Right atrium auricular region (tissue), 2 donors: ENCODE data around the gene CACNA1C. TPM values are rescaled to one million over a fixed set of nuclear protein-coding genes. Genes with fewer than 3 reads are reported as not detected.
A peak's percentile ranks its signal among the peaks of the same experiment; 100 is the strongest.

Source experiments
- DNase-seq: peaks from one replicate; pipeline ENCODE4 v3.0.0-alpha.2; 2019; ENCODE audit warnings: low spot score
- H3K27ac ChIP-seq, 2 donors: fragments of 200-600 bp; sonication (generic); 1 replicate in 1 of 2; 2 replicates in 1 of 2; pipeline ENCODE4 v1.5.1; 2016 to 2019
- H3K27me3 ChIP-seq, 2 donors: fragments of 200-600 bp; sonication (generic); one replicate each; pipeline versions ENCODE4 v1.5.1 to v1.6.0; 2017 to 2019
- H3K36me3 ChIP-seq: fragments of 200-600 bp; sonication (generic); one replicate; pipeline ENCODE4 v1.5.1; 2016
- H3K4me1 ChIP-seq, 2 donors: fragments of 200-600 bp; sonication (generic); one replicate each; pipeline versions ENCODE4 v1.5.1 to v1.6.0; 2017 to 2019
- H3K4me3 ChIP-seq, 2 donors: fragments of 200-600 bp; sonication (generic); 1 replicate in 1 of 2; 2 replicates in 1 of 2; pipeline ENCODE4 v1.5.1; 2017 to 2019; ENCODE audit warnings: mild to moderate bottlenecking in 1 of 2, moderate library complexity in 1 of 2
- H3K9me3 ChIP-seq, 2 donors: fragments of 200-600 bp; sonication (generic); one replicate each; pipeline ENCODE4 v1.5.1; 2019
- CTCF ChIP-seq, 2 donors: fragments of 200-600 bp; sonication (generic); IDR thresholded peaks; one replicate each; pipeline ENCODE4 v1.5.1; 2019; ENCODE audit warnings: antibody characterized with exemption in 2 of 2
- total RNA-seq, 2 donors: library from RNA; depleted of rRNA; stranded (reverse); fragments of >200 nt; gene quantifications; one replicate each; pipeline ENCODE4 v1.1.0, GENCODE V29; 2016

The CACNA1C gene
- total RNA-seq, 2 donors from 2014 or later = 83.1 to 93.6 TPM

- H3K4me1 ChIP-seq = peaks cover 0 to 51% of the 10 kb centered on the region in 2 donors
- no peak for DNase-seq
- no peak overlapping the region for H3K4me3 ChIP-seq
- H3K9me3 ChIP-seq = no peaks in the 10 kb centered on the region
- H3K27ac ChIP-seq = peak overlapping the region; percentile 76 to 97
- TF ChIP-seq CTCF (IDR thresholded peaks at IDR 0.05) = no peak
- H3K27me3 ChIP-seq = no peaks in the 10 kb centered on the region
- no peaks in the 10 kb centered on the region for H3K36me3 ChIP-seq
Measured at GRCh38 chr12:2076728-2077127, 23.9 kb downstream of the CACNA1C start.

GRCh38 chr12:2080604-2081003, 27.8 kb downstream of the CACNA1C start:
- H3K27ac ChIP-seq = peak overlapping the region in 1 of 2 donors; percentile 69
- H3K36me3 ChIP-seq = no peaks in the 10 kb centered on the region
- no peak overlapping the region for H3K4me3 ChIP-seq
- H3K27me3 ChIP-seq = no peaks in the 10 kb centered on the region
- DNase-seq = no peak
- H3K4me1 ChIP-seq = peaks cover 0 to 63% of the 10 kb centered on the region in 2 donors
- TF ChIP-seq CTCF (IDR thresholded peaks at IDR 0.05) = no peak
- no peaks in the 10 kb centered on the region for H3K9me3 ChIP-seq

- no peak for DNase-seq
- peaks cover 0 to 63% of the 10 kb centered on the region in 2 donors for H3K4me1 ChIP-seq
- no peak for TF ChIP-seq CTCF (IDR thresholded peaks at IDR 0.05)
Measured at GRCh38 chr12:2082321-2082720, 29.5 kb downstream of the CACNA1C start.

GRCh38 chr12:2083008-2083407, 30.2 kb downstream of the CACNA1C start:
- Histone ChIP-seq H3K9me3 (no peaks in the 10 kb centered on the region), H3K27me3 (no peaks in the 10 kb centered on the region), H3K4me1 (peaks cover 0 to 57% of the 10 kb centered on the region in 2 donors), H3K27ac (peak overlapping the region; percentile 58 to 69), H3K36me3 (no peaks in the 10 kb centered on the region), H3K4me3 (no peak overlapping the region)
- no peak for DNase-seq
- TF ChIP-seq CTCF (IDR thresholded peaks at IDR 0.05) = no peak

More at GRCh38 chr12:2082321-2082720, 29.5 kb downstream of the CACNA1C start:
- Histone ChIP-seq H3K4me3 (no peak overlapping the region), H3K27me3 (no peaks in the 10 kb centered on the region), H3K36me3 (no peaks in the 10 kb centered on the region), H3K9me3 (no peaks in the 10 kb centered on the region), H3K27ac (peak overlapping the region; percentile 59 to 69)

- no peak overlapping the region for H3K4me3 ChIP-seq
- TF ChIP-seq CTCF (IDR thresholded peaks at IDR 0.05) = no peak
- peaks cover 0 to 57% of the 10 kb centered on the region in 2 donors for H3K4me1 ChIP-seq
- no peaks in the 10 kb centered on the region for H3K9me3 ChIP-seq
- H3K27me3 ChIP-seq = no peaks in the 10 kb centered on the region
- H3K27ac ChIP-seq = peak overlapping the region; percentile 58 to 69
- no peaks in the 10 kb centered on the region for H3K36me3 ChIP-seq
- DNase-seq = no peak
Measured at GRCh38 chr12:2083561-2083960, 30.8 kb downstream of the CACNA1C start.
